Mesendoderm (in vitro differentiated cells): ENCODE measurements around the gene RALGPS1.

Source experiments
- DNase-seq: peaks from one replicate; pipeline ENCODE4 v3.0.0; 2013
- H2AK5ac ChIP-seq: 2 replicates; pipeline ENCODE4 v1.6.1; 2013; ENCODE audit warnings: low read length, inconsistent platforms
- H2BK120ac ChIP-seq: 2 replicates; pipeline ENCODE4 v1.6.1; 2013; ENCODE audit warnings: low read depth, mild to moderate bottlenecking, low read length, moderate library complexity, mixed read lengths
- H2BK15ac ChIP-seq: replicated peaks from 2 replicates; pipeline ENCODE4 v1.6.1; 2013; ENCODE audit warnings: low read depth, mild to moderate bottlenecking, moderate library complexity
- H2BK5ac ChIP-seq: 2 replicates; pipeline ENCODE4 v1.6.1; 2013; ENCODE audit warnings: low read length, inconsistent platforms
- H3K18ac ChIP-seq: 2 replicates; pipeline ENCODE4 v1.6.1; 2013; ENCODE audit warnings: mild to moderate bottlenecking, low read length, mixed read lengths
- H3K23ac ChIP-seq: one replicate; pipeline ENCODE4 v1.6.1; 2013; ENCODE audit warnings: low read length
- H3K27ac ChIP-seq: 2 replicates; pipeline ENCODE4 v1.5.1; 2013; ENCODE audit warnings: low read depth, mild to moderate bottlenecking, inconsistent platforms, low read length, moderate library complexity
- H3K27me3 ChIP-seq: 2 replicates; pipeline ENCODE4 v1.6.1; 2013; ENCODE audit warnings: low read length, control low read depth, mild to moderate bottlenecking, inconsistent platforms; ENCODE audit not compliant: insufficient read depth, poor library complexity
- H3K36me3 ChIP-seq: 2 replicates; pipeline ENCODE4 v1.6.1; 2013; ENCODE audit warnings: low read length, inconsistent platforms; ENCODE audit not compliant: control insufficient read depth, insufficient read depth
- H3K4ac ChIP-seq: one replicate; pipeline ENCODE4 v1.6.1; 2013; ENCODE audit warnings: low read depth, mild to moderate bottlenecking, low read length, moderate library complexity
- H3K4me1 ChIP-seq: 2 replicates; pipeline ENCODE4 v1.6.1; 2013; ENCODE audit warnings: low read depth, low read length, inconsistent platforms; ENCODE audit not compliant: control insufficient read depth
- H3K4me2 ChIP-seq: 2 replicates; pipeline ENCODE4 v1.6.1; 2013; ENCODE audit warnings: low read length
- H3K4me3 ChIP-seq: 2 replicates; pipeline ENCODE4 v1.5.1; 2013; ENCODE audit warnings: mild to moderate bottlenecking, low read length
- H3K56ac ChIP-seq: one replicate; pipeline ENCODE4 v1.6.1; 2013; ENCODE audit warnings: low read length
- H3K79me1 ChIP-seq: 2 replicates; pipeline ENCODE4 v1.6.1; 2013; ENCODE audit warnings: low read length, inconsistent platforms
- H3K79me2 ChIP-seq: 2 replicates; pipeline ENCODE4 v1.6.1; 2013; ENCODE audit warnings: mild to moderate bottlenecking, low read length; ENCODE audit not compliant: control insufficient read depth, insufficient read depth
- H3K9ac ChIP-seq: 2 replicates; pipeline ENCODE4 v1.6.1; 2013; ENCODE audit warnings: low read length, inconsistent platforms
- H4K5ac ChIP-seq: one replicate; pipeline ENCODE4 v1.6.1; 2013; ENCODE audit warnings: low read length
- H4K8ac ChIP-seq: one replicate; pipeline ENCODE4 v1.6.1; 2013; ENCODE audit warnings: low read depth, mild to moderate bottlenecking, control low read depth, low read length, moderate library complexity
- WGBS: extraction: QIAGEN DNeasy Blood & Tissue Kit; methylation state at CpG from one replicate; pipeline ENCODE4 v1.1.7; 2013; ENCODE audit warnings: low lambda C conversion rate, missing lambda C conversion rate; ENCODE audit not compliant: insufficient coverage; ENCODE audit errors: extremely low coverage; 5-methylcytosine and 5-hydroxymethylcytosine counted together

The RALGPS1 gene

GRCh38 chr9:127267793-127268525 is 353.4 kb downstream of the RALGPS1 start:
- Histone ChIP-seq H4K5ac (no peak overlapping the region), H3K18ac (no peak overlapping the region), H2BK120ac (no peak overlapping the region), H3K27ac (no peak overlapping the region), H3K56ac (no peak overlapping the region), H3K27me3 (no peaks in the 10 kb centered on the region), H2BK5ac (no peak overlapping the region), H3K4me2 (no peak overlapping the region), H3K4me1 (no peaks in the 10 kb centered on the region), H4K8ac (no peak overlapping the region), H2AK5ac (no peak overlapping the region), H3K36me3 (no peaks in the 10 kb centered on the region), H3K9ac (no peak overlapping the region), H2BK15ac (no peak overlapping the region), H3K79me1 (no peaks in the 10 kb centered on the region), H3K4me3 (no peak overlapping the region), H3K23ac (no peak overlapping the region), H3K4ac (no peak overlapping the region), H3K79me2 (no peaks in the 10 kb centered on the region)
- DNase-seq = no peak
- WGBS = no CpG with 5 or more reads among the region's 5 CpGs

- no peak overlapping the region for H3K27ac ChIP-seq
- no peaks in the 10 kb centered on the region for H3K79me2 ChIP-seq
- H3K27me3 ChIP-seq = no peaks in the 10 kb centered on the region
- no peak for DNase-seq
- no peak overlapping the region for H4K5ac ChIP-seq
- H3K9ac ChIP-seq = no peak overlapping the region
- H3K18ac ChIP-seq = no peak overlapping the region
- H2BK120ac ChIP-seq = no peak overlapping the region
- no peak overlapping the region for H3K4ac ChIP-seq
- H2BK5ac ChIP-seq = no peak overlapping the region
- no peak overlapping the region for H2BK15ac ChIP-seq
- H3K36me3 ChIP-seq = no peaks in the 10 kb centered on the region
- H3K23ac ChIP-seq = no peak overlapping the region
- H3K4me2 ChIP-seq = no peak overlapping the region
- no peaks in the 10 kb centered on the region for H3K4me1 ChIP-seq
- H2AK5ac ChIP-seq = no peak overlapping the region
- no CpG with 5 or more reads among the region's 1 CpG for WGBS
- H3K79me1 ChIP-seq = no peaks in the 10 kb centered on the region
- no peak overlapping the region for H3K56ac ChIP-seq
- no peak overlapping the region for H4K8ac ChIP-seq
- no peak overlapping the region for H3K4me3 ChIP-seq
These were observed 354.9 kb downstream of the RALGPS1 start for GRCh38 chr9:127269449-127269848.
